ENCODE results near the gene KCNA2.

DNA sequence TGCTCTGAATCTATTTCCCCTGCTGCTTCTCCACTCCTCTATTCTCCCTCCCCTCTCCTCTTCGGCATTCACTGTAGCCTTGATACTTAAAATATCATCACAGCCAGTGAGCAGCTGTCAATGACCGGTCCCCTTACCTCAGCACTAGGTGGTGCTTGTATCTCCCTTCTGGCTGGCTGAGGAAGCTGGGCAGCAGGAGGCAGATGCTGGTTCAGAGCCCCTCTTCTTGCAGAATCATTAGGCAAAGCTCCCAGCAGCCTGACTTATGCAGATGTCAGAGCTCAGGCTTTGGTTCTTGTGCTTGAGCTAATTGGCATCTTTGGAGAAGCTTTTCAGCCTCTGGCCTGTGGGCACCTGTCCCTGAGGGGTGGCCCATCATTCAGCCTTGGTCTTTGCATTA, 31.9 kb upstream of the KCNA2 start:
- TF ChIP-seq, protein P1, sequence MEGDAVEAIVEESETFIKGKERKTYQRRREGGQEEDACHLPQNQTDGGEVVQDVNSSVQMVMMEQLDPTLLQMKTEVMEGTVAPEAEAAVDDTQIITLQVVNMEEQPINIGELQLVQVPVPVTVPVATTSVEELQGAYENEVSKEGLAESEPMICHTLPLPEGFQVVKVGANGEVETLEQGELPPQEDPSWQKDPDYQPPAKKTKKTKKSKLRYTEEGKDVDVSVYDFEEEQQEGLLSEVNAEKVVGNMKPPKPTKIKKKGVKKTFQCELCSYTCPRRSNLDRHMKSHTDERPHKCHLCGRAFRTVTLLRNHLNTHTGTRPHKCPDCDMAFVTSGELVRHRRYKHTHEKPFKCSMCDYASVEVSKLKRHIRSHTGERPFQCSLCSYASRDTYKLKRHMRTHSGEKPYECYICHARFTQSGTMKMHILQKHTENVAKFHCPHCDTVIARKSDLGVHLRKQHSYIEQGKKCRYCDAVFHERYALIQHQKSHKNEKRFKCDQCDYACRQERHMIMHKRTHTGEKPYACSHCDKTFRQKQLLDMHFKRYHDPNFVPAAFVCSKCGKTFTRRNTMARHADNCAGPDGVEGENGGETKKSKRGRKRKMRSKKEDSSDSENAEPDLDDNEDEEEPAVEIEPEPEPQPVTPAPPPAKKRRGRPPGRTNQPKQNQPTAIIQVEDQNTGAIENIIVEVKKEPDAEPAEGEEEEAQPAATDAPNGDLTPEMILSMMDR (IDR thresholded peaks at IDR 0.05): no peak
- TF ChIP-seq, protein P2, sequence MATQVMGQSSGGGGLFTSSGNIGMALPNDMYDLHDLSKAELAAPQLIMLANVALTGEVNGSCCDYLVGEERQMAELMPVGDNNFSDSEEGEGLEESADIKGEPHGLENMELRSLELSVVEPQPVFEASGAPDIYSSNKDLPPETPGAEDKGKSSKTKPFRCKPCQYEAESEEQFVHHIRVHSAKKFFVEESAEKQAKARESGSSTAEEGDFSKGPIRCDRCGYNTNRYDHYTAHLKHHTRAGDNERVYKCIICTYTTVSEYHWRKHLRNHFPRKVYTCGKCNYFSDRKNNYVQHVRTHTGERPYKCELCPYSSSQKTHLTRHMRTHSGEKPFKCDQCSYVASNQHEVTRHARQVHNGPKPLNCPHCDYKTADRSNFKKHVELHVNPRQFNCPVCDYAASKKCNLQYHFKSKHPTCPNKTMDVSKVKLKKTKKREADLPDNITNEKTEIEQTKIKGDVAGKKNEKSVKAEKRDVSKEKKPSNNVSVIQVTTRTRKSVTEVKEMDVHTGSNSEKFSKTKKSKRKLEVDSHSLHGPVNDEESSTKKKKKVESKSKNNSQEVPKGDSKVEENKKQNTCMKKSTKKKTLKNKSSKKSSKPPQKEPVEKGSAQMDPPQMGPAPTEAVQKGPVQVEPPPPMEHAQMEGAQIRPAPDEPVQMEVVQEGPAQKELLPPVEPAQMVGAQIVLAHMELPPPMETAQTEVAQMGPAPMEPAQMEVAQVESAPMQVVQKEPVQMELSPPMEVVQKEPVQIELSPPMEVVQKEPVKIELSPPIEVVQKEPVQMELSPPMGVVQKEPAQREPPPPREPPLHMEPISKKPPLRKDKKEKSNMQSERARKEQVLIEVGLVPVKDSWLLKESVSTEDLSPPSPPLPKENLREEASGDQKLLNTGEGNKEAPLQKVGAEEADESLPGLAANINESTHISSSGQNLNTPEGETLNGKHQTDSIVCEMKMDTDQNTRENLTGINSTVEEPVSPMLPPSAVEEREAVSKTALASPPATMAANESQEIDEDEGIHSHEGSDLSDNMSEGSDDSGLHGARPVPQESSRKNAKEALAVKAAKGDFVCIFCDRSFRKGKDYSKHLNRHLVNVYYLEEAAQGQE (IDR thresholded peaks at IDR 0.05; ENCODE audit: insufficient read depth in 1 of 2, low read depth in 2 of 2, low read length in 1 of 2): no peak

Measured in Panc1 (cell line).